Naive thymus-derived CD4-positive, alpha-beta T cell (primary cell): ENCODE results near the gene CAPN10. TPM values are rescaled to one million over a fixed set of nuclear protein-coding genes. Genes with fewer than 3 reads are reported as not detected.

Source experiments
- ATAC-seq: fragments of 150-1000 bp; cut with Tn5 transposase; 2 replicates; pipeline ENCODE4 v1.10.0; 2021; ENCODE audit warnings: mild to moderate bottlenecking, moderate library complexity
- CTCF ChIA-PET: fragments of 350-600 bp; sonication (Branson Sonifier 250); formaldehyde crosslinking; loops from one replicate; lab custom pipeline; 2021; ENCODE audit warnings: antibody characterized with exemption; lab: Charles Lee
- POLR2A ChIA-PET: fragments of 350-600 bp; sonication (Branson Sonifier 250); formaldehyde crosslinking; loops from one replicate; lab custom pipeline; 2021; ENCODE audit warnings: antibody characterized with exemption, inconsistent platforms; lab: Charles Lee
- DNase-seq, 9 donors: peaks; one replicate each; pipeline versions ENCODE4 v3.0.0 to v3.0.0-alpha.2; 2020 to 2022; ENCODE audit warnings: mixed read lengths in 1 of 9
- H3K27ac ChIP-seq: one replicate; pipeline ENCODE4 v1.7.0; 2013; ENCODE audit warnings: mild to moderate bottlenecking, low read depth, low read length, moderate library complexity
- H3K27me3 ChIP-seq, 2 donors: one replicate each; pipeline ENCODE4 v1.7.0; 2013; ENCODE audit warnings: low read length in 2 of 2, mild to moderate bottlenecking in 2 of 2, moderate library complexity in 2 of 2; ENCODE audit not compliant: control insufficient read depth in 2 of 2, insufficient read depth in 2 of 2
- H3K36me3 ChIP-seq, 3 experiments: 1 replicate in 2 of 3; 2 replicates in 1 of 3; pipeline ENCODE4 v1.7.0; 2013; ENCODE audit warnings: low read length in 3 of 3, mild to moderate bottlenecking in 3 of 3, moderate library complexity in 1 of 3; ENCODE audit not compliant: insufficient read depth in 3 of 3, control insufficient read depth in 2 of 3
- H3K4me1 ChIP-seq, 2 donors: one replicate each; pipeline ENCODE4 v1.7.0; 2013; ENCODE audit warnings: low read length in 2 of 2, mild to moderate bottlenecking in 2 of 2, moderate library complexity in 1 of 2; ENCODE audit not compliant: control insufficient read depth in 2 of 2, insufficient read depth in 2 of 2
- H3K4me3 ChIP-seq: 2 replicates; pipeline ENCODE4 v1.7.0; 2013; ENCODE audit warnings: mild to moderate bottlenecking, low read length
- H3K9me3 ChIP-seq, 3 experiments: 1 replicate in 2 of 3; 2 replicates in 1 of 3; pipeline ENCODE4 v1.7.0; 2013; ENCODE audit warnings: low read length in 3 of 3; ENCODE audit not compliant: control insufficient read depth in 2 of 3
- H3K27ac Mint-ChIP-seq, 9 donors: one replicate each; pipeline ENCODE4 v1.8.0; 2020 to 2022; ENCODE audit warnings: mixed read lengths in 9 of 9, mild to moderate bottlenecking in 8 of 9, moderate library complexity in 5 of 9, inconsistent platforms in 2 of 9
- H3K27me3 Mint-ChIP-seq, 5 donors: one replicate each; pipeline ENCODE4 v1.8.0; 2021 to 2022; ENCODE audit warnings: mixed read lengths in 5 of 5, mild to moderate bottlenecking in 1 of 5
- H3K36me3 Mint-ChIP-seq, 5 donors: one replicate each; pipeline ENCODE4 v1.8.0; 2020 to 2022; ENCODE audit warnings: mixed read lengths in 5 of 5, mild to moderate bottlenecking in 3 of 5, inconsistent platforms in 1 of 5
- H3K4me1 Mint-ChIP-seq, 7 donors: one replicate each; pipeline ENCODE4 v1.8.0; 2020 to 2022; ENCODE audit warnings: mixed read lengths in 7 of 7, mild to moderate bottlenecking in 3 of 7, inconsistent platforms in 1 of 7
- H3K4me3 Mint-ChIP-seq, 10 donors: one replicate each; pipeline ENCODE4 v1.8.0; 2020 to 2022; ENCODE audit warnings: mild to moderate bottlenecking in 10 of 10, mixed read lengths in 10 of 10, moderate library complexity in 6 of 10, inconsistent platforms in 2 of 10
- H3K9me3 Mint-ChIP-seq, 11 donors: one replicate each; pipeline ENCODE4 v1.8.0; 2020 to 2022; ENCODE audit warnings: mixed read lengths in 11 of 11, mild to moderate bottlenecking in 4 of 11, inconsistent platforms in 1 of 11, moderate library complexity in 1 of 11
- intact Hi-C, 2 donors: fragments of 100-400 bp; cut with micrococcal nuclease; formaldehyde crosslinking; loops; one replicate each; pipeline ENCODE4 v1.15.1; 2023
- polyA plus RNA-seq, 2 donors: library from polyadenylated mRNA; unstranded; fragments of 300-500 nt; fragmentation: Illumina TruSeq; gene quantifications; one replicate each; pipeline ENCODE4 v1.2.3, GENCODE V29; 2021
- total RNA-seq, 6 experiments: library from RNA in 5 of 6; stranded (reverse) in 5 of 6; gene quantifications; 1 replicate in 5 of 6; 2 replicates in 1 of 6; pipeline ENCODE4 v1.2.3 and lab custom pipeline; 2021 to 2026

The CAPN10 gene
- total and polyA plus RNA-seq, 7 experiments from 2014 or later, result 8.4 to 74.8 (median 54.9) TPM

DNA sequence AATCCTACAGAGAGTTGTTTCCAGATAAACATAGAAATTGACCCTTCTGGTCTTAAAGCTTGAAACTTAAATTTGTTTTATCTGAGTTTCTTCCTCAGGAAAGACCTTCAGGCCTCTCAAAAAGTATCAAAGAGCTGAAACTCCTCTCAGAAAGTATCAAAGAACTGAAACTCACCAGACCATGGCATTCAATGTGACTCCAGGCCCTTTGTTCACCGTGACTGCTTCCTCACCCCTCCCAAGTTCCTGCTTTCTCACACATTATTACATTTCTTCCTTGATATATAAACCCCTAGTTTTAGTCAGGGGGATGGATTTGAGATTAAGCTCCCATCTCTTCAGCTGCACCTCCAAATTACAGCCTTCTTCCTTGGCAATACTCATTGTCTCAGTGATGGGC lies 34.7 kb upstream of the CAPN10 start:
- Mint-ChIP-seq H3K4me1 (peaks cover 10 to 20% (median 17%) of the 10 kb centered on the region in 7 donors), H3K4me3 (no peak overlapping the region), H3K36me3 (peaks cover 10 to 35% (median 17%) of the 10 kb centered on the region in 5 donors), H3K27ac (peak overlapping the region in 4 of 9 donors; percentile 29 to 72 (median 66)), H3K27me3 (no peaks in the 10 kb centered on the region), H3K9me3 (peaks cover 0 to 13% (median 0%) of the 10 kb centered on the region in 11 donors)
- H3K36me3 ChIP-seq, result peaks cover 0 to 46% (median 13%) of the 10 kb centered on the region in 3 experiments
- peaks cover 1 to 5% of the 10 kb centered on the region in 2 donors for H3K4me1 ChIP-seq
- DNase-seq (no peak), ATAC-seq (no peak)
- H3K4me3 ChIP-seq, result no peak overlapping the region
- ChIA-PET POLR2A (no interaction called here), CTCF (no interaction called here)
- H3K9me3 ChIP-seq, result no peaks in the 10 kb centered on the region
- intact Hi-C loops, result no loop called here
- no peaks in the 10 kb centered on the region for H3K27me3 ChIP-seq
- no peak overlapping the region for H3K27ac ChIP-seq

DNA sequence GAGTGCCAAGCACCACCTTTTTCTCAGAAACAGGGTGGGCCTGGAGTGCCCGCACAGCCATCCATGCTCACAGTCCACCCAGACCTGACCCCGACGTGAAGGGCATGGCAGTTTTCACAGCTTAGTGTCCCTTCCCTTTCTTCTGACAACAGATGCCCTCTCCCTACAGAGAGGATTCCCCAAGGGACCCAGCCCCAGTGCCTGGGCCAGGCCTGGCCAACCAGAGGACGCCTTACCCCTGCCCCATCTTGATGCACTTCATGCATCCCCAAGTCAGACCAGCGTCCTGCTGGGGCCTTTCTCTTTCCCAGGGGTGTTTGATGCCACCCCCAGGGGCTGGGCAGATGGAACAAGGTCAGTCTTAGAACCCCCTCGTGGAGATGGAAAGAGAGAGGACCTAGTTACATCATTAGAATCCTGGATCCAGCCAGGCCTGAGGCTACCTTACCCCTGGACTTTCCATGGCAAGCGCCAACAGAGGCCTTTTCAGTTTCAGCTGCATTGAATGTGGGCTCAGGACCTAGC lies 32.5 kb upstream of the CAPN10 start:
- ChIA-PET CTCF (interaction anchor here (1.0 kb wide), 1 partner anchor 12 kb away, joined by 4 read pairs; no protein-coding TSS in a partner anchor), POLR2A (interaction anchor here (0.6 to 1.5 kb wide), 3 partner anchors 11 to 32 kb away, joined by 3 to 4 read pairs (median 4); partner anchors contain the start of gene CAPN10)
- H3K9me3 ChIP-seq, result no peaks in the 10 kb centered on the region
- Mint-ChIP-seq H3K9me3 (peaks cover 0 to 9% (median 0%) of the 10 kb centered on the region in 11 donors), H3K27ac (no peak overlapping the region), H3K27me3 (no peaks in the 10 kb centered on the region), H3K36me3 (peaks cover 10 to 31% (median 17%) of the 10 kb centered on the region in 5 donors), H3K4me3 (no peak overlapping the region), H3K4me1 (peaks cover 22 to 32% (median 27%) of the 10 kb centered on the region in 7 donors)
- H3K27me3 ChIP-seq, result no peaks in the 10 kb centered on the region
- no peak for ATAC-seq
- no peak overlapping the region for H3K27ac ChIP-seq
- peaks cover 0 to 50% (median 13%) of the 10 kb centered on the region in 3 experiments for H3K36me3 ChIP-seq
- peaks cover 17 to 21% of the 10 kb centered on the region in 2 donors for H3K4me1 ChIP-seq
- intact Hi-C loops, result no loop called here
- no peak overlapping the region for H3K4me3 ChIP-seq
- DNase-seq, result no peak

DNA sequence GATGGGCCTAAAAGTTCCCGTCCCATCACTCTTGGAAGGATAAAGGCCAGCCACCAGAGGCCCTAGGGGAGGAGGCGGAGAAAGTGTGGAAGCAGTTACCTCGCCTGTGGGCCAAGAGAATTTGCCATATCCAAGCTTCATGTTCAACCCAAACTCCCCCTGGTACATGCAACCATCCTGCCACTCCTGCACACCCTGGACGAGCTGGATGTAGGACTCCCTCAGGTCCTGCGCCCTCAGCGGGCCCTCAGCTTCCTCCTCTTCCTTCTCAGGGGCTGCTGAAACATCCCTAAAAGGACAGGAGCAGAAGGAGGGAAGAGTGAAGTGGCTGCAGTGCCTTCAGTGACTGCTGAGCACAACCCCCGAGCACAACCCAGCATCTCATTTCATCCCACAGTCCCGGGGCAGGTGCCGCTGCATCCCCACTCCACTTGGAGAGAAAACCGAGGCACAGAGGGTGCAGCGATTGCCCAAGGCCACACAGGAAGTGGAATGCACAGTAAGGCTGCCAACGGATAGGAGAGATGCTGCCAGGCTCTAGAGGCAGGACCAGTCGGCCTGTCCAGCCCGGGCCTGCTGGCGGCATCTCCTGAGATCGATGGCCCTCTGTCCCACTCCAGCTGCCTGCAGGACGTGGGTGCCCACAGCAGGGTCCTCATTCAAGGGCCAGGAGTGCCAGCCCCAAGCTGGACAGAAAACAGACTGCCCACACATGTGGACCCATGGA lies 31.6 kb upstream of the CAPN10 start:
- intact Hi-C loops, result no loop called here
- Mint-ChIP-seq H3K4me3 (peak overlapping the region in 1 of 10 donors; percentile 25), H3K9me3 (peaks cover 0 to 8% (median 0%) of the 10 kb centered on the region in 11 donors), H3K27me3 (no peaks in the 10 kb centered on the region), H3K36me3 (peaks cover 10 to 32% (median 17%) of the 10 kb centered on the region in 5 donors), H3K27ac (no peak overlapping the region), H3K4me1 (peaks cover 27 to 41% (median 36%) of the 10 kb centered on the region in 7 donors)
- Histone ChIP-seq H3K27ac (no peak overlapping the region), H3K36me3 (peaks cover 0 to 50% (median 13%) of the 10 kb centered on the region in 3 experiments), H3K4me1 (peaks cover 26 to 30% of the 10 kb centered on the region in 2 donors), H3K4me3 (no peak overlapping the region), H3K9me3 (no peaks in the 10 kb centered on the region), H3K27me3 (no peaks in the 10 kb centered on the region)
- CTCF ChIA-PET, result interaction anchor here (1.0 kb wide), 1 partner anchor 11 kb away, joined by 4 read pairs; no protein-coding TSS in a partner anchor
- no peak for DNase-seq
- no peak for ATAC-seq
- POLR2A ChIA-PET, result interaction anchor here (0.6 to 0.8 kb wide), 2 partner anchors 14 kb away, joined by 3 to 4 read pairs; no protein-coding TSS in a partner anchor

DNA sequence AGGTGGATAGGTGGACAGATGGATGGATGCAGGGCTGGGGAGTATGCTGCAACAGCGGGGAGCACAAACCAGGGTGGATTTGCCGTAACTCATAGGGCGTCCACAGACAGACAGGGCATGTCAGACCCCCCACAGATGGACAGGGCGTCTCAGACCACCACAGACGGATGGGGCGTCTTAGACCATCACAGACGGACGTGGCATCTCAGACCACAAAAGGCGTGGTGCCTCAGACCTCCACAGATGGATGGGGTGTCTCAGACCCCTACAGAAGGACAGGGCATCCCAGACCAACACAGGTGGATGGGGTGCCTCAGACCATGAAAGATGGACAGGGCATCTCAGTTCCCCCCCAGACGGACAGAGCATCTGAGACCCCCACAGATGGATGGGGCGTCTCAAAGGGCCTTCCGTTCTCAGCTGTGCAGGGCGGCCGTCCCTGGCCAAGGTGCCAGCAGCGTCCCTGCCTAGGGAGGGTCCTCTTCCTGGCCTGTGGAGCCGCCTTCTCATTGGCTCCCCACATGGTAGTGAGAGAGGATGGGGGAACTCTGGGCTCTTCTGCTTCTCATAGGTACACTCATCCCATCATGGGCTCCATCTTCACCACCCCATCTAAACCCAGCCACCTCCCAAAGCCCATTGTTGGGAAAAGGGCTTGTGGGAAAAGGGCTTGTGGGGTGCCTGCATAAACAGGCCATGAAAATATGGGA lies 30.8 kb upstream of the CAPN10 start:
- POLR2A ChIA-PET, result interaction anchor here (0.7 to 1.5 kb wide), 3 partner anchors 13 to 42 kb away, joined by 3 to 10 read pairs (median 5); no protein-coding TSS in a partner anchor
- Histone ChIP-seq H3K27ac (no peak overlapping the region), H3K9me3 (no peaks in the 10 kb centered on the region), H3K4me3 (no peak overlapping the region), H3K27me3 (no peaks in the 10 kb centered on the region), H3K36me3 (peaks cover 0 to 52% (median 13%) of the 10 kb centered on the region in 3 experiments), H3K4me1 (peaks cover 27 to 31% of the 10 kb centered on the region in 2 donors)
- Mint-ChIP-seq H3K4me3 (peak overlapping the region in 1 of 10 donors; percentile 25), H3K36me3 (peaks cover 10 to 29% (median 15%) of the 10 kb centered on the region in 5 donors), H3K27ac (no peak overlapping the region), H3K27me3 (no peaks in the 10 kb centered on the region), H3K9me3 (peaks cover 0 to 6% (median 0%) of the 10 kb centered on the region in 11 donors), H3K4me1 (peaks cover 28 to 43% (median 38%) of the 10 kb centered on the region in 7 donors)
- CTCF ChIA-PET, result interaction anchor here (1.5 kb wide), 1 partner anchor 31 kb away, joined by 7 read pairs; the partner anchor contains the start of gene CAPN10
- DNase-seq, result no peak
- intact Hi-C loops, result loop anchor here (1.0 kb wide), 2 partner anchors 24 to 32 kb away; no protein-coding TSS in a partner anchor
- no peak for ATAC-seq

DNA sequence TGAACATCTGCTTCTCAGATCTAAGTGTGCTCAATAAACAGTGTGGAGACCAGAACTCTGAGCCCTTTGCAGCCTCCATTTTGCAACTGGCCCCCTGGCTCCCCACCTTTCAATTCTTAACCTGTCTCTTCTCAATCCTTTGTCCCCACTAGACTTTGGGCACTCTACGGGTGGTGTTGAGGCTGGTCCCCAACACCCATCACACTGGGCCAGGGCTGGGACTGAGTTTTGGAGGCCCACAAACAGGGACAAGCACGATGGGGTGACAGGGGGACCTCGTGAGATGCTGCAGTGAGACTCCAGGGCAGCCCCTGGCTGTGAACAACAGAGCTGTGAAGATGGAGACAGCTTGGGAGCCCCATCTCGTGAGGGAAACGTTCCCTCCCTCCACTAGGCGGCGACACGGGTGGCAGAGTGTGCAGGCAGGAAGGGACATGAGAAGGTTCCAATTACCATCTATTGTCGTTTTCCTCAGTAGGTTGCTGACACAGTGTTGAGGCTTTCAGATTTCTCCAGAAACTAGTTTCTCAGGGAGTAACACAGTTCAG lies 29.9 kb upstream of the CAPN10 start:
- no peak for ATAC-seq

More for the DNA sequence above, 29.9 kb upstream of the CAPN10 start:
- peaks cover 0 to 43% (median 10%) of the 10 kb centered on the region in 3 experiments for H3K36me3 ChIP-seq
- H3K27ac Mint-ChIP-seq, result peak overlapping the region in 4 of 9 donors; percentile 9 to 62 (median 24)
- CTCF ChIA-PET, result interaction anchor here (0.8 to 1.5 kb wide), 3 partner anchors 10 to 111 kb away, joined by 3 to 7 read pairs (median 5); partner anchors contain the start of gene CAPN10
- no peak overlapping the region for H3K27ac ChIP-seq
- POLR2A ChIA-PET, result interaction anchor here (1.5 kb wide), 2 partner anchors 9 to 43 kb away, joined by 5 to 11 read pairs; no protein-coding TSS in a partner anchor
- H3K27me3 ChIP-seq, result no peaks in the 10 kb centered on the region
- H3K4me1 ChIP-seq, result peaks cover 32 to 35% of the 10 kb centered on the region in 2 donors
- peaks cover 0 to 4% (median 0%) of the 10 kb centered on the region in 11 donors for H3K9me3 Mint-ChIP-seq
- H3K9me3 ChIP-seq, result no peaks in the 10 kb centered on the region
- H3K4me1 Mint-ChIP-seq, result peaks cover 32 to 48% (median 45%) of the 10 kb centered on the region in 7 donors
- peaks cover 6 to 23% (median 8%) of the 10 kb centered on the region in 5 donors for H3K36me3 Mint-ChIP-seq
- peak in 8 of 9 donors; percentile 45 to 70 (median 58) for DNase-seq
- intact Hi-C loops, result loop anchor here (1.0 kb wide), 2 partner anchors 23 to 31 kb away; no protein-coding TSS in a partner anchor
- no peak overlapping the region for H3K4me3 ChIP-seq
- H3K4me3 Mint-ChIP-seq, result peak overlapping the region; percentile 37 to 86 (median 58)
- H3K27me3 Mint-ChIP-seq, result no peaks in the 10 kb centered on the region
